Activated CD8-positive, alpha-beta T cell treated with anti-CD3 and anti-CD28 coated beads for 36 hours (primary cell): Measurements from ENCODE around the gene SPATA13. TPM values are rescaled to one million over a fixed set of nuclear protein-coding genes. Genes with fewer than 3 reads are reported as not detected.
A peak's percentile ranks its signal among the peaks of the same experiment; 100 is the strongest.

Experiments
- ATAC-seq: fragments of 200-7000 bp; cut with Tn5 transposase; one replicate; pipeline ENCODE4 v1.10.0; 2021; ENCODE audit warnings: mild to moderate bottlenecking, moderate library complexity
- CTCF ChIA-PET: fragments of 350-600 bp; sonication (Branson Sonifier 250); formaldehyde crosslinking; loops from one replicate; lab custom pipeline; 2021; ENCODE audit warnings: antibody characterized with exemption; lab: Charles Lee
- POLR2A ChIA-PET: fragments of 350-600 bp; sonication (Branson Sonifier 250); formaldehyde crosslinking; loops from one replicate; lab custom pipeline; 2021; ENCODE audit warnings: antibody characterized with exemption; lab: Charles Lee
- DNase-seq: peaks from one replicate; pipeline ENCODE4 v3.0.0-alpha.2; 2020
- H3K27ac Mint-ChIP-seq: one replicate; pipeline ENCODE4 v1.8.0; 2021; ENCODE audit warnings: mild to moderate bottlenecking, mixed read lengths
- H3K27me3 Mint-ChIP-seq: one replicate; pipeline ENCODE4 v1.8.0; 2021; ENCODE audit warnings: mixed read lengths
- H3K36me3 Mint-ChIP-seq: one replicate; pipeline ENCODE4 v1.8.0; 2021; ENCODE audit warnings: low read depth, mixed read lengths
- H3K4me1 Mint-ChIP-seq: one replicate; pipeline ENCODE4 v1.8.0; 2021; ENCODE audit warnings: low read depth, mixed read lengths
- H3K4me3 Mint-ChIP-seq: one replicate; pipeline ENCODE4 v1.8.0; 2021; ENCODE audit warnings: mild to moderate bottlenecking, moderate library complexity, mixed read lengths
- H3K9me3 Mint-ChIP-seq: one replicate; pipeline ENCODE4 v1.8.0; 2021; ENCODE audit warnings: mixed read lengths
- CTCF ChIP-seq: fragments of 200-600 bp; IDR thresholded peaks from one replicate; pipeline ENCODE4 v1.8.0; 2022; ENCODE audit warnings: antibody characterized with exemption, mild to moderate bottlenecking
- intact Hi-C: fragments of 100-400 bp; cut with micrococcal nuclease; formaldehyde crosslinking; loops from one replicate; pipeline ENCODE4 v1.10.0; 2022
- total RNA-seq, 2 experiments: library from RNA; stranded (reverse); gene quantifications; one replicate each; pipeline ENCODE4 v1.2.3, GENCODE V29; 2021

The SPATA13 gene
- total RNA-seq, 2 experiments from 2014 or later, result 47.0 to 47.4 TPM

GRCh38 chr13:24218977-24219376 lies 58.5 kb downstream of the SPATA13 start:
- POLR2A ChIA-PET, result interaction anchor here (1.0 to 1.1 kb wide), 3 partner anchors 58 to 166 kb away, joined by 3 to 4 read pairs (median 4); no protein-coding TSS in a partner anchor
- ATAC-seq, result no peak
- Mint-ChIP-seq H3K4me3 (no peak overlapping the region), H3K27me3 (no peaks in the 10 kb centered on the region), H3K27ac (no peak overlapping the region), H3K36me3 (peaks cover 3% of the 10 kb centered on the region), H3K9me3 (no peaks in the 10 kb centered on the region), H3K4me1 (peaks cover 36% of the 10 kb centered on the region)
- no peak for DNase-seq
- TF ChIP-seq CTCF, result no peak
- CTCF ChIA-PET, result interaction anchor here (0.6 to 6.8 kb wide), 19 partner anchors 10 to 297 kb away, joined by 3 to 58 read pairs (median 5); partner anchors contain the start of gene SPATA13
- intact Hi-C loops, result loop anchor here (5.0 kb wide), 1 partner anchor 47 kb away; no protein-coding TSS in a partner anchor

- Mint-ChIP-seq H3K27ac (no peak overlapping the region), H3K27me3 (no peaks in the 10 kb centered on the region), H3K4me3 (no peak overlapping the region), H3K9me3 (no peaks in the 10 kb centered on the region), H3K4me1 (peaks cover 43% of the 10 kb centered on the region), H3K36me3 (peaks cover 3% of the 10 kb centered on the region)
- intact Hi-C loops, result loop anchor here (1.0 to 10.0 kb wide), 3 partner anchors 167 to 295 kb away; no protein-coding TSS in a partner anchor
- peak; percentile 72 for TF ChIP-seq CTCF
- DNase-seq (peak; percentile 77), ATAC-seq (peak; percentile 86)
- CTCF ChIA-PET, result interaction anchor here (0.9 to 6.8 kb wide), 16 partner anchors 8 to 259 kb away, joined by 3 to 58 read pairs (median 5); partner anchors contain the start of gene SPATA13
- POLR2A ChIA-PET, result interaction anchor here (1.0 kb wide), 1 partner anchor 168 kb away, joined by 3 read pairs; no protein-coding TSS in a partner anchor
Observed at GRCh38 chr13:24220086-24220703, 59.7 kb downstream of the SPATA13 start.

- DNase-seq, result no peak
- peaks cover 3% of the 10 kb centered on the region for H3K36me3 Mint-ChIP-seq
- ATAC-seq, result no peak
- no peaks in the 10 kb centered on the region for H3K9me3 Mint-ChIP-seq
- intact Hi-C loops, result loop anchor here (10.0 kb wide), 1 partner anchor 296 kb away; no protein-coding TSS in a partner anchor
- peaks cover 41% of the 10 kb centered on the region for H3K4me1 Mint-ChIP-seq
- no peak overlapping the region for H3K4me3 Mint-ChIP-seq
- no peak for TF ChIP-seq CTCF
- H3K27ac Mint-ChIP-seq, result no peak overlapping the region
- no peaks in the 10 kb centered on the region for H3K27me3 Mint-ChIP-seq
- POLR2A ChIA-PET, result interaction anchor here (0.8 kb wide), 1 partner anchor 49 kb away, joined by 3 read pairs; no protein-coding TSS in a partner anchor
- CTCF ChIA-PET, result interaction anchor here (0.9 to 6.8 kb wide), 6 partner anchors 20 to 201 kb away, joined by 3 to 58 read pairs (median 4); no protein-coding TSS in a partner anchor
Observed at GRCh38 chr13:24221007-24221406, 60.5 kb downstream of the SPATA13 start.

- no peak for ATAC-seq
- intact Hi-C loops, result loop anchor here (10.0 kb wide), 1 partner anchor 298 kb away; no protein-coding TSS in a partner anchor
- no peaks in the 10 kb centered on the region for H3K9me3 Mint-ChIP-seq
- H3K4me3 Mint-ChIP-seq, result no peak overlapping the region
- TF ChIP-seq CTCF, result no peak
- ChIA-PET CTCF (interaction anchor here (1.0 to 1.1 kb wide), 2 partner anchors 170 to 293 kb away, joined by 3 to 4 read pairs; no protein-coding TSS in a partner anchor), POLR2A (no interaction called here)
- no peak overlapping the region for H3K27ac Mint-ChIP-seq
- no peaks in the 10 kb centered on the region for H3K36me3 Mint-ChIP-seq
- DNase-seq, result no peak
- H3K27me3 Mint-ChIP-seq, result no peaks in the 10 kb centered on the region
- peaks cover 25% of the 10 kb centered on the region for H3K4me1 Mint-ChIP-seq
Observed at GRCh38 chr13:24222756-24223155, 62.2 kb downstream of the SPATA13 start.
